HL-60 (cell line): Measurements from ENCODE around the gene KRT85.

ENCODE experiments used
- DNase-seq, 2 experiments: peaks; one replicate each; pipeline ENCODE4 v3.0.0-alpha.2; 2010 to 2020; ENCODE audit warnings: low read depth in 1 of 2, low spot score in 1 of 2
- H3K27ac ChIP-seq: fragments of 250-450 bp; sonication (Bioruptor Pico); replicated peaks from 2 replicates; pipeline ENCODE4 v1.5.1; 2020; ENCODE audit warnings: mild to moderate bottlenecking, moderate library complexity
- H3K27me3 ChIP-seq: fragments of 250-450 bp; sonication (Bioruptor Pico); 2 replicates; pipeline ENCODE4 v1.5.1; 2021; ENCODE audit warnings: mild to moderate bottlenecking, moderate library complexity; ENCODE audit not compliant: insufficient read depth, poor library complexity, severe bottlenecking
- H3K4me3 ChIP-seq: replicated peaks from 2 replicates; pipeline ENCODE4 v1.5.1; 2011; ENCODE audit warnings: mild to moderate bottlenecking, control low read depth, low read length; ENCODE audit not compliant: insufficient read depth
- CTCF ChIP-seq: IDR thresholded peaks from one replicate; pipeline ENCODE4 v1.5.1; 2011; ENCODE audit warnings: low read length, control low read depth, inconsistent platforms; ENCODE audit not compliant: insufficient read depth
- GABPA ChIP-seq: IDR thresholded peaks from 2 replicates; pipeline ENCODE4 v1.6.1; 2012; ENCODE audit warnings: low read depth
- POLR2AphosphoS5 ChIP-seq: IDR thresholded peaks from 2 replicates; pipeline ENCODE4 v1.6.1; 2012; ENCODE audit warnings: low read depth
- REST ChIP-seq: IDR thresholded peaks from 2 replicates; pipeline ENCODE4 v1.6.1; 2012; ENCODE audit warnings: low read depth; ENCODE audit not compliant: insufficient replicate concordance
- SPI1 ChIP-seq: IDR thresholded peaks from 2 replicates; pipeline ENCODE4 v1.6.1; 2012; ENCODE audit warnings: low read depth, mild to moderate bottlenecking, borderline replicate concordance

KRT85 gene

GRCh38 chr12:52394836-52395405, 27.6 kb upstream of the KRT85 start:
- Histone ChIP-seq H3K27me3 (no peaks in the 10 kb centered on the region), H3K4me3 (no peak overlapping the region), H3K27ac (no peak overlapping the region)
- TF ChIP-seq GABPA: no peak
- TF ChIP-seq SPI1: no peak
- no peak for TF ChIP-seq REST
- DNase-seq: no peak

- Histone ChIP-seq H3K27ac (no peak overlapping the region), H3K27me3 (no peaks in the 10 kb centered on the region), H3K4me3 (no peak overlapping the region)
- TF ChIP-seq CTCF (no peak), GABPA (no peak), REST (no peak)
- no peak for DNase-seq
Measured at GRCh38 chr12:52392465-52393007, 25.3 kb upstream of the KRT85 start.

- TF ChIP-seq POLR2AphosphoS5: no peak
- TF ChIP-seq SPI1: no peak
- TF ChIP-seq CTCF: no peak
- no peak for TF ChIP-seq REST
- no peak for TF ChIP-seq GABPA
- no peak for DNase-seq
- Histone ChIP-seq H3K4me3 (no peak overlapping the region), H3K27ac (no peak overlapping the region), H3K27me3 (no peaks in the 10 kb centered on the region)
Measured at GRCh38 chr12:52391618-52392002, 24.3 kb upstream of the KRT85 start.
